ENCODE measurements around the gene KCNG2.

The KCNG2 gene

DNA sequence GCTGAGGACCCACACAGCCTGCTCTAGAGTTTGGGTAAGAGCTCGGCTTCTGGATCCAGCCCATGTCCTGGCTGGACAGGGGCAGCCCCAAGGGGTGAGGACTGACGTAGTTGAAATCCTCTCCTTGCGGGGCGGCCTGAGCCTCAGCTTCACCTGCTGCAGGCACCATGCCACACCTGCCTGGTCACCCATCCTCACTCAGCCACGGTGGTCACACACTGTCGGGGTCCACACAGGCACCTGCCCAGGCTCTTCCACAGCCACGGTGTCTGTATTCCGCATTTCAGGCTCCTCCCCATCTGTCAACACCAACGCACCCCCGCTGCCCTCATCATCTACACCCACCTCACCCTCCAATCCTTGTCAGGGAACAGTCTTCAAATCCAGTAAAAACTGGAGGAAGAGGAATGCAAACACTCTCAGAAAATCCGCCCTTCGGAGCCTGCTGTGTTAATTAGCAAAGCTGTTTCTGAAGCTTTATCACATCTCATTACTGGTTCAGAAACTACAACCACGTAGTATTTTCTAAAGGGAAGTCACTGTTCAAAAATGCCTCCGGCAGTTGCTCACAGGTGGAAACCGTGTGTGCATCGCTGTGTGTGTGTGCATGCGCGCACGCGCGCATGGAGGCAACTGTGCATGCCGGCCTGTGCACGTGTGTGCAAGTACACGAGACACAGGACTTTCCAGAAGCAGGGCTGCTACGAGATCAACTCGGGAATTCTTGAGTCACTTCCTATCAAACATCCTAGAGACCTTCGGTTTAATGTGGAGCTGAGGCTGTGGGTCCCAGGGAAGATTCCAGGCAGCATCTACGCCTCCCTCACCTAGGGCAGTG lies 115.5 kb downstream of the KCNG2 start:
- DNase-seq = no peak

GRCh38 chr18:79914614-79915160 lies 116.9 kb downstream of the KCNG2 start:
- no peak for DNase-seq

DNA sequence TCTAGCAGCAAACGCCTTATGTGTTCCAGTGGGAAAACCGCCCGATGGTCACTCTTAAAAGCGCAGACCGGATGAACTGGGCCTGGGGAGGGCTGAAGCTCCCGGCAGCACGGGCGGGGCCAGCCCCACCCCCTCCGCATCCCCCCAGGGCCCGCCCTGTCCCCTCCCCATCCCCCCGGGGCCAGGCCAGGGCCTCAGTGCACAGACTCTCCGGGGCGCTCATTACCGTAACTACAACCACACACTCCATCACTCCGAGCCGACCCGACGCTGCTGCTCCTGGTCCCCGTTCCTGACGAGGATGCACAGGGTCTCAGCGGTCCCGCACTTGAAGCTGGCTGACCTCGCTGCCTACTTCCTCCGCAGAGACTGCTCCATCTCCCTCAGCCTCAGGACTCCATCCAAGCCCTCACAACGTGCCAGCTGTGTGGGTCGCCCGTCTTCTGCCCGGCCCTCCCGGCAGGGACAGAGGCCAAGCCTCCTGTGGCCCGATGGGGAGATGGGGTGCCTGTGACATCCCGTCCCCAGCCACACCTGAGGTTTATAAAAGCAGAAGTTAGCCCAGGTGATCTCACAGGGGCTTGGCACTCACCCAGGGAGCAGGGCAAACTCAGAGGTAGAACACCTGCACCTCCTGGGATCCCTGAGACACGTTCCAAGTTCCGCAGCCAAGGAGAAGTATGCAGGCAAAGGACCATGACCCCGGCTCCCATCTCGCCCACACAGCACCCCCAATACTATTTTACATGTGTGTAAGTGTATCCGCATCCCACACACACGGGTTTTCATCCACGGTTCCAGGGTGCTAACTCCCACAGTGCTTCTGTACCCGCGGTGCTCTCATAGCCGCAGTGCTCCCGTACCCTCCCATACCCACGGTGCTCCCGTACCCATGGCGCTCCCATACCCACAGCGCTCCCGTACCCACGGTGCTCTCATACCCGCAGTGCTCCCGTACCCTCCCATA lies 117.7 kb downstream of the KCNG2 start:
- DNase-seq = no peak

- DNase-seq = no peak
Observed at GRCh38 chr18:79916128-79916494, 118.4 kb downstream of the KCNG2 start.

DNA sequence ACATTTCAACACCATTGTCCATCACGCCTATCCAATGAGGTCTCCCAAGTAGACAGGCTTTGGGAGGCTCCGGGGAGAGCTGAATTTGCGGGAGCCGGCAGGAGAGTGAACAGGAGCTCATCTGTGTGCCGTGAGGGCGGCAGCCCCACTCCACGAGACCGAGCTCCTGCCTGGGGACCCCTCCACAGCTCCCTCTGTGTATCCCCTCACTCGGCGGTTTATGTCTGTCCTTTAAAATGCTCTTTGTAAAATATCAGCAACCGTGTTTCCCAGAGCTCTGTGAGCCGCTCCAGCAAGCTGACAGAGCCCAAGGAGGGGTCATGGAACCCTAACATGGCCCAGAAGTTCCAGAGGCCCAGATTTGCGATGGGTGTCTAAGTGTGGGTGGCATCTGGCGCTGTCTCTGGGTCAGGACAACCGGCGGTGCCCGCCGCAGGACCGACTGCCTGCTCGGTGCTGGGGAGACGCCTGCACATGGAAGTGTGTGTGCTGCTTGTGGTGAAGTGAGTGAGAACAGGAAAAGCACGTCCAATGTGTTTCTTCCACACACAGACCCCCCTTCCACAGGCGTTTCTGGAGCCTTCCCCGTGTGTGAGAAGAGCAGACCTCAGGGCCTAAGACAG lies 118.9 kb downstream of the KCNG2 start:
- DNase-seq = no peak

DNA sequence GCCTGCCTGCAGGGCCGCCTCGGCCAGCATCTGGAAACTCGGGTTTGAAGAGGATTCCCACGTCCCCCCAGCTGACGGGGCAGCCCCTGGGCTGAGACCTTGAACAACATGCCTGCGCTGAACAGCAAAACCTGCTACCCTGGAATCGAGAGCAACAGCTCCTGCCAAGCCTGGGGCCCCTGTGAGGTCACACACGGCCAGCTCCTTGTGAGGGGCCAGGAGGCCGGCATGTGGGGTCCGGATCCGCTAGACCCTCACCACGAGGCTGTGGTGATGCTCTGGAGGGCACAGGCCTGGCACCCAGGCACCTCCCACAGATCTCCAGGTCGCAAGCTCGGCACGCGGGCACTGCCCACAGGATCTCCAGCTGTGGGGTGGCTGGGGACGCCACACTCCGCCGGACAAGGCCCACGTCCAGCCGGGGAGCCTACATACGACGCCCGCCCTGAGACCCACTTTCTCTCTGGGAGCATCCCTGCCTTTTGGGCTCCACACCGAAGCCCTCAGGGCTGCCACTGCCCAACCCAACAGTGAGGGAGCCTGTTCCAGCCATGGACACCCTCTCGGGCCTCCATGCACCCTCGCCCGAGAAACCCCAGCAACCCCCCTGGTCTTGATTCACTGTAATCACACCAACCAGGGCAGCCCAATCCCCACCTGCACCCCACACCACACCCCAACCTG lies 119.6 kb downstream of the KCNG2 start:
- no peak for DNase-seq

DNA sequence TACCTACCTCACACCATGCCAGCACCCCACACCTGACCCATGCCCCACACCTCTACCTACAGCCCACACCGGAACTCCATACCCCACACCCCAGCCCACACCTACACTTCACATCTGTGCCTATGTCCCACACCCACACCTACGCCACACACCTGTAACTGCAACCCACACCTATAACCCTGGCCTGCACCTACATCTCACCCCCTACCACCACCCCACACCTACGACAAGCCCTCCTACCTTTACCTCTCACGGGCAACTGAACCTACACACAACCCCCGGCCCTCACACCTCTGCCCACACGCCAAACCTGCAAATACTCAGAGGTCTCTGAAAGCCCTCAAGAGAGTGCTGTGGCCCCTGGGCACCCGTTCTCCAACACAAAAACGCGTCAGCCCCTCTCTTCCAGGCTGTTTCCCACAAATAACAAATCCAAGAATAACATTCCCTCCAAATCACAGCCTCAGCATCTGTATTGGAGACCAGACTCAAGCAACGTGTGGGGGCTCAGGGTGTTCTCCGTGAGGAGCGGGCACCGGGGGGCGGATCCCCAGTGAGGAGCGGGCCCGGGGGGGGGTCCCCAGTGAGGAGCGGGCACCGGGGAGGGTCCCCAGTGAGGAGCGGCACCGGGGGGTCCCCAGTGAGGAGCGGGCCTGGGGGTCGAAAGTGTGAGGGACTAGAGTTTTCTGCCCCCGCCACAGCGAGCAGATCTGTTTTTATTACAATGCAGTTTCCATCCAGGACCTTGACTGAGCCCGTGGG lies 120.3 kb downstream of the KCNG2 start:
- no peak for DNase-seq

GRCh38 chr18:79918615-79919011 lies 120.9 kb downstream of the KCNG2 start:
- DNase-seq = no peak

DNA sequence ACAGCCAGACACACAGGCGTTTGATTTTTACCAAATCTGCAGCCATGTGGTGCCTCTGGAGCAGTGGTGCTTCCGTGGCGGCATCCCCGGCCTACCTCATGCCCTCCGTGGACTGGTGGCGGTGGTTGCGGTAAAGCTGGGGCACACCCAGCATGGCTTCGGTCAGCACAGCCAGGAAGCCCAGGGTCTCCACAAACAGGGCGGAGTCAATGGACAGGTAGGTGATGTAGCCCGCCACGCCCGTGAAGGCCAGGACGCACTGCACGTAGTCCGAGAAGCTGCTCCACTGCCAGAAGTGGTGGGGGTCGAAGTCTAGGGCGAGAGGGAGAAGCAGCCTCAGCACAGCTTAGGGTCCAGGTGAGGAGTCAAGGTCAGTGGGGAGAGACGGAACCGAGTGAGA lies 121.4 kb downstream of the KCNG2 start:
- no peak for DNase-seq

DNA sequence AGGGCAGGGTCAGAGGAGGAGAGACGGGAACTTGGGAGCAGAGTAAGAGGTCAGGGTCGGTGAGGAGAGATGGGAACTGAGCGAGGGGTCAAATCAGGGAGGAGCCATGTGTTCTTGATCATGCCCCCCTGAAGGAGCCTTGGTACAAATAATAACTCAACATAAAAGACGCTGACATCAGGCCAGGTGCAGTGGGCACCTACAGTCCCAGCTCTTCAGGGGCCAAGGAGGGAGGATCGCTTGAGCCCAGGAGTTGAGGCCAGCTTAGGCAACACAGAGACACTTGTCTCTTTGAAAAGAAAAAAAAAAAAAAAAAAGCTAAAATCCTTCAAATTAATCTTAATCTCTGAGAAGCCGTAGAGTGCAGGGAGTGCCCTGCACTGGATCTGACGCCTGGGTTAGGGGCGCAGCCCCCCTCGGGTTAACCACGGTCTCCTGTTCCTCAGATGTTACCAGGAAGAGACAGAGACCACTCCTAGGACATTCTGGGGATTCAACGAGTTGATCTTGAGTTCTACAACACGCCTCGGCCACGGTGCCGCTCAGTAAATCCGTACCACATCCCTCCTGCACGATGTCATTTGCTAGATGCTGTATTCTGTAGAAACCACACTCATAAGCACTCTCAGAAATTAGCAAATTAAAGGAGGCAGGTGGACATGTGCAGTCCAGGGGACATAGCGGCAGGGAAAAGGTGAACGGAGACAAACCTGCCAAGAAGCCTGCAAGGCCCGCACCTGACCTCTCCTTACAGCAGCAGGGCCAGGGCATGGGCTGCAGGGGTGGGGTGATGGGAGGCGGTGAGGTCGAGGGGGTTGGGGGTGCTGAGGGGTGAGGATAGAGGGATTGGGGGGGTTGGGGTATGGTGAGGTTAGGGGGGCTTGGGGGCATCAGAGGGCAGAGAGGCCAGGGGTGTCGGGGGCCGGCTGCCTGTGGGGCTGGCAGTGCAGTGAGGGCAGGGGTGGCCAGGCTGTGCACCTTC lies 124.5 kb downstream of the KCNG2 start:
- DNase-seq = no peak

DNA sequence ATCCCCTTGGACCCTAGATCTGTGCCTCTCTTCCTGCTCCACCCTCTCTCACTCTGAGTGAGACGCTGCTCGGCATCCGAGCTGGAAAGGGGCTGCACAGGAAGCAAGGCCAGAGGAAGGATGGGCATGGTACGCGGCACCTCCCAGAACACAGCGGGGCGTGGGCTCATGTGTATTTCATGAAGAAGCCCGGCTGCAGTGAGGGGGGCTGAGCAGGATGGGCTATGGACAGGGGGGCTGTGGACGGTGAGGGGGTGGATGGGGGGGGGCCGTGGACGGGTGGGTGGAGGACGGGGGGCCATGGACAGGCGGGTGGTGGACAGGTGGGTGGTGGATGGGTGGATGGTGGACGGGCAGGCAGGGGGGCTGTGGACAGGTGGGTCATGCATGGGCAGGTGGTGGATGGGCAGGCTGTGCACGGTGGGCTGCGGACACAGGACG lies 125.3 kb downstream of the KCNG2 start:
- no peak for DNase-seq

GRCh38 chr18:79923896-79924585 lies 126.3 kb downstream of the KCNG2 start:
- no peak for DNase-seq

- DNase-seq = no peak
Observed at GRCh38 chr18:79924814-79925731, 127.3 kb downstream of the KCNG2 start.

DNA sequence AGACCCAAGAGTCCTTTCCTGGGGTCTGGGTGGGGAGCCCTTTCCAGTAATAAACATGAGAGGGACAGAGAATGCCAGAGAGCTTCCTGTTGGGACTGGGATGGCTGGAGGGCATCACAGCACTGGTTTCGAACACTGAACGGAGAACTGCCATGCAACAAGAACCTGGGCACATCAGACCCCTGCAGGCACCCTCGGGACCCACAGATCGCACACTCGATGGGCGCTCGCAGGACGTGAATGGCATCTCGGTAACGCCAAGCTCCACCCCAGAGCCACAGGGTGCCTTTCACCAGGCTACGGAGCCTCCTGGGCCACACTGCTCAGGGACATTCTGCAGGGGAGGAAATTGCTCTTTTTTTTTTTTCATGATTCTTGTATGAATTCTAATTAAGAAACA lies 128.6 kb downstream of the KCNG2 start:
- no peak for DNase-seq

GRCh38 chr18:79926715-79927606 lies 129.2 kb downstream of the KCNG2 start:
- no peak for DNase-seq

DNA sequence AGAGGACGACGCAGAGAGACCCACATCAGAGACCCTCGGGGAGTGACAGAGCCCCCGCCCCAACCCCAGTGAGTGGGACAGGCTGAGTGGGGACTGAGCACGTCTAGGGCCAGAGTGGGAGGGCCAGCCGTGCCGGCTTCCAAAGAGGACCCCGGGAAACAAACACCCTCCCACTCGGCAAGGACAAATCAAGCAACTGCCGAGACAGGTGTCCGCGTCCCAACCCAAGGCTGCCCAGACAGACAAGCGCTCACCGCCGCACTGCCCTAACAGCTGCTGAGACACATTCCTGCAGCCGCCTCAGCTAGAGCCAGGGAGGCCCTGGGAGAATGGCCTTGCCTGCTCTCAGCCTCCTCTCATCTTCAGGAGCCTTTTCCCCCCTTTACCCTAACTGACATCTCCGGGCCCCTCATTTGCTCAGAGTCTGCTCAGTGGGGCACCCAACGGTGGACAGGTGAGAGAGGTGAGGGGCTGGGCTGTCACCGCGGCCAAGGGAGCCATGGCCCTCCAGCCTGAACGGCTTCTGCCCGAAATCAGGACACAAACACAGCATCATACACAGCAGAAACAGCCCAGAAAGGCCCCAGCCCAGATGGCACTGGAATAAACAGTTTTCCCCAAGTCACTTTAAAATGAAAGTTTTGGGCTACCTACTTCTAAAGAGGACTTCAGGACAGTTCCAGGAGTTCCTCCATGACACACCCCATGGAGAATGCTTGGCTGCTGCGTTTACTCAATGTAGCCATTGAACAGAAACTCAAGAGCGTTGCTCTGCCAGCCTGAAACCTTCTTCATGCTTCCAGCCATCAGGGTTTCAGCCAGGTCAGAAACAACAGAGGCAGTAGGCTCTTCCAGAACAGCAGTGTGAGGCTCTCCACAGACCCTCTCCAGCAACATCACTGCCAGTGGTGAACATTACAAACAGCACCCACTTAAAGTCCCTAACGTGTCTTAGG lies 130.1 kb downstream of the KCNG2 start:
- no peak for DNase-seq
